NCI-H1092 treated with DMSO at 0.1 percent for 48 hours (cell line): ENCODE data around the gene SEC23A.

ENCODE experiments used
- DNase-seq: peaks from one replicate; lab custom pipeline; 2025; lab: John Stamatoyannopoulos, UW

Gene SEC23A

DNA sequence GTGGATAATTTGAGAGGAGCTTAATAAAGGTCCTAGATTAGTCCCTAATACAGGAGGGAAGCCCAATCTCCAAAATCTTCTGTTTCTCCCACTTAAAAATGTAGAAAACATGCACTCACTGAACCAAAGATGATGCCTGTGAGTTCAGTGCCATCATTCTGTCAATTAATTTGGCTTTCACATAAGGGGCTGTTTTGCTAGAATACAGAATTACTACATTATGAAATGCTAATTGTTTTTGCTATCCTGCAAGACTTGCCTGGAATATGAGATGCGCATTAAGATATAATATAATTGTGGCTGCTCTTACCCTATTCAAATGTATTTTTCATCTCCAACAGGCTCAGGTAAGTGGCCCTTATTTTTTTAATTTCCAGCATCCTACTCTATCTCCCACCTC lies 111.7 kb downstream of the SEC23A start:
- no peak for DNase-seq

DNA sequence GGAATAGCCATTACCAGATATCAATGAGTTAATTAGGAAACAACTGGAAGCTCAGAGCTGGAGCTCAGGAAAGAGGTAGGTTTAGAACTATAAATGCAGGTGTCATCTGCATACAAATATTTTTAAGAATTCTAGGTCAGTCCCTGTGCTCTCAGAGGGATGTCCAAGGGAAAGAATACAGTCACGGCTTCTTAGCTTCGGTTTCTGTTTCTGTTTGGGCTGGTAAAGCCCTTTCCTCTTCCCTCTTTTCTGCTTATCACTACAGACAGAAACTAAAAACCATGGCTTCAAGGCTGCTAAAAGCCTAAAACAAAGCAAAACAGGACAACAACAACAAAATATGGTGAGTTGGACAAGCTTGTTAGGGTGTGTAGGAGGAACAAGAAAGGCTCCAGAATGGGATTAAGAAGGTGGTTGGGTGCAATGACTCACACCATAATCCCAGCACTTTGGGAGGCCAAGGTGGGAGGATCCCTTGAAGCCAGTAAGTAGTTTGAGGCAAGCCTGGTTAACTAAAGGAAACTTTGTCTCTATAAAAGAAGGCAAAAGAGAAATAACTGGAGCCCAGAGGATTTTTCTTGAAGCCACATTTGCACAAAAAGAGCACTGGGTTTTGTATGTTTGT lies 113.0 kb downstream of the SEC23A start:
- DNase-seq, result no peak

DNA sequence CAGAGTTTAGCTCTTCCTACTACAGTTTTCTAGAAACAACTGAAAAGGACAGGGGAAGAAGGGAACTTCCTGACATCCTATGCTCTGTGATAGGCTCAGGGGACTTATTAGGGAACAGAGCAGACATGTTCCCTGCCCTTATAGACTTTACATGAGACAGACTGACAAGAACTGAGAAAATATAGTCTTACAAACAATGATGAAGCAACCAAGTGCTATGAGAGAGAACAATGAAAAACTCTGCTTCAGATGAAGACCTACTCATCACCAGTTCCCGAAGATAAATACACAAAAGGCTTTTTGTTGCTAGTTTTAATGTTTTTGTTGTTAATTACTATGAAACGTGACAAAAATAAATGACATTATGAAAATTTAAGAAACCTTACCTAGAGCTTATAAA lies 115.3 kb downstream of the SEC23A start:
- no peak for DNase-seq

DNA sequence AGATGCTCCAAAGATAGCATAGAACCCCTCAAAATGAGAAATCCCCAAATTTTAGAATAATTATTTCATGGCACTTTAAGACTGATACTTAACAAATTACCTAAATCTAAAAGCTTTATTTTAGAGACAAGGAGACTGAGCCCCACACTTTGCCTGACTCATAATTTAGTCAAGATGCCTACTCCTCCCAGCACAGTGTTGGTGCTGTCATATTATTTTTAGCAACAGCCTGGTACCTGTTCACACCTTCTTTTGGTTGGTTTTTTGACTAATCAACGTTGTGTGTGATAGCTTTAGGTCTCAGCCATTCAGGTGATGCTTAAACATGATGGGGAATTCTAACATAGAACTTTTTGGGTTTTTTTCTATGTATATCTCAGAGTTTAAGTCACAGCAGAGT lies 120.2 kb downstream of the SEC23A start:
- no peak for DNase-seq

DNA sequence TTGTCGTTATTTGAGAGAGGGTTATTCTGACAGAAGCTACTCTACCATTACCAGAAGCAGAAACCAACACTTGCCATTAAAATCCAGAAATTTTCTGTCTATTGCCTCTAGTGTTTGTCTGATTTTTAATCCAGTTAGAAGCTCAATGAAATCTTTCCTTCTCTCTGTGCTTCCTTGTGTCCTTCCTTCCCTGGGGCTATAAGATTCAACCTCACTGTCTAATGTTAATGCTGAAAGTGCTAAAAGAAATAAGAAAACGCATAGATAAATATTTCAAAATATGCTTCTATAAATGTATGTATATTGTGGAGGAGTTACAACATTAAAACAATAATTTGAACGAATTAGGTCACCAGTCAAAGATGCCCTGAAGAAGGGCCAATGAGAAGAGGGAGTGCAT lies 120.8 kb downstream of the SEC23A start:
- DNase-seq, result no peak
